Subcutaneous adipose tissue (tissue), 4 donors: ENCODE measurements around the gene GPR137C. TPM values are rescaled to one million over a fixed set of nuclear protein-coding genes. Genes with fewer than 3 reads are reported as not detected.

ENCODE experiments used
- total RNA-seq, 4 donors: library from RNA; depleted of rRNA; stranded (reverse); fragments of >200 nt; gene quantifications; one replicate each; pipeline ENCODE4 v1.1.0, GENCODE V29; 2016
- TF ChIP-seq, protein P1 (sequence below): fragments of 450-650 bp; IDR thresholded peaks from one replicate; pipeline ENCODE4 v1.5.1; 2016; ENCODE audit warnings: low read depth, mild to moderate bottlenecking, control low read depth, antibody characterized with exemption, moderate library complexity

The GPR137C gene
- total RNA-seq, 4 donors from 2014 or later, result 0.34 to 1.7 (median 0.71) TPM

DNA sequence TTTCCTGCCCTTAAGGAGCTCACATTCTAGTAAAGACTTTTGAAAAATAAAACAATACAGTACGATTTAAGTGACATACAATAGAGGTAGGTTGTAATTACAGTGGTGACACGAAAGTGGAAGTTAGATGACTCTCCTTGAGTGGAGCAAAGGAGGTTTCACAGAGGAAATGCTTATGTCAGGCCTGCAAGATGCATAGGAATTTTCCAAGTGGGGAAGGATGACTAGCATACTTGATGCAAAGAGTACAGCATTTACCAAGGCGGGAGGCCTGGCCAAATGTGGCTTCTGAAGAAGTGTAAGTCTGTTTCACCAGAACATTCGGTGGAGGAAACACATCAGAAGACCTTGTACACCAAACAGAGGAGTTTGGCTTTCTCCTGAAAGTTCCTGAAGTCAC lies 87.5 kb downstream of the GPR137C start:
- TF ChIP-seq, protein P1, sequence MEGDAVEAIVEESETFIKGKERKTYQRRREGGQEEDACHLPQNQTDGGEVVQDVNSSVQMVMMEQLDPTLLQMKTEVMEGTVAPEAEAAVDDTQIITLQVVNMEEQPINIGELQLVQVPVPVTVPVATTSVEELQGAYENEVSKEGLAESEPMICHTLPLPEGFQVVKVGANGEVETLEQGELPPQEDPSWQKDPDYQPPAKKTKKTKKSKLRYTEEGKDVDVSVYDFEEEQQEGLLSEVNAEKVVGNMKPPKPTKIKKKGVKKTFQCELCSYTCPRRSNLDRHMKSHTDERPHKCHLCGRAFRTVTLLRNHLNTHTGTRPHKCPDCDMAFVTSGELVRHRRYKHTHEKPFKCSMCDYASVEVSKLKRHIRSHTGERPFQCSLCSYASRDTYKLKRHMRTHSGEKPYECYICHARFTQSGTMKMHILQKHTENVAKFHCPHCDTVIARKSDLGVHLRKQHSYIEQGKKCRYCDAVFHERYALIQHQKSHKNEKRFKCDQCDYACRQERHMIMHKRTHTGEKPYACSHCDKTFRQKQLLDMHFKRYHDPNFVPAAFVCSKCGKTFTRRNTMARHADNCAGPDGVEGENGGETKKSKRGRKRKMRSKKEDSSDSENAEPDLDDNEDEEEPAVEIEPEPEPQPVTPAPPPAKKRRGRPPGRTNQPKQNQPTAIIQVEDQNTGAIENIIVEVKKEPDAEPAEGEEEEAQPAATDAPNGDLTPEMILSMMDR, result no peak

DNA sequence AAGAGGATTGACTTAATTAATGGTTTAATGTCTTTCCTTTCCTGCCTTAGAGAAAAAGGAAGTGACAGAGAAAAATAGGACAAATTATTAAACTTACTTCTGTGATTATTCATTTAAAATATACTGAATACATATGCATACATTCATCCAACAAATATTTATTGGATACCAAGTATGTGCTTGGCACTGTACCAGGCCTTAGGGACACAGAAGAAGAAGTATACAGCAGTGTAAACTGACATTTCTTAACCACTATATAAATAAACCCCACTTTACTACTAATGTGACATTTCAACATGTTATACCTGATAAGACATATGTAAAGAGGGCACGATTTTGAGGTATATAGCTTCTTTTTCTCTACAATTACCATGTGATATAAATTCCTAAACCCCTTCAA lies 89.1 kb downstream of the GPR137C start:
- TF ChIP-seq, protein P1, result no peak

DNA sequence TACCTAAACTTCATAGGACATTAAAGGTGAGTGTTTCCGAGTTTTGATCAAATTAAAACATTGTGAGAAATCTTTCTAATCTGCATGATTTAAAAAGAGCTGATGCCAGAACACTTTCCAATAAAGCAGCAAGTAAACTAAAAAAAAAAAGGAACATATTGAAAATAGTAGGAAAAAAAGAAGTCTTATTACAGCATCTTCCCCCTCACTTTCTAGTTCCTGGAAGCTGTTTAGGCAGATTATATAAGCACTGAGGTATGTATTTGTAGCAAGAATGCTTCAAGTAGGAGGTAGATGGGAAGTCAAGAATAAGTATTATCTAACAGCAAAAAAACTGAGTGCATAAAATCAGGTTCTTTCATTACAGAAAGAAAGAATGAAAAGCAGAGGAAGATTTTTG lies 96.9 kb downstream of the GPR137C start:
- TF ChIP-seq, protein P1, result no peak

DNA sequence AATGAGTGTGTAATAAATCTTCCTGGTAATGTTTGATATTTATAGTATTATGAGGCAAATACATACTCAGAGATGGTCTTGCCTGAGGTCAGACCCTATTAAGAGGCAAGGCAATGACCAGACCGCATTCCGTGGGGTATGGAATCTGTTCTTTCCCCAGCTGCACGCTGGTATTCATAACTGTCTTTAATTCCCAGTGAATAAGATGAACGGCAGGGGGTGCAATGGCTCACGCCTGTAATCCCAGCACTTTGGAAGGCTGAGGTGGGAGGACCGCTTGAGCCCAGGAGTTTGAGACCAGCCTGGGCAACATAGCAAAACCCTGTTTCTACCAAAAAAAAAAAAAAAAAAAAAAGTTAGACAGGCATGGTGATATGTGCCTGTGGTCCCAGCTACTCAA lies 98.1 kb downstream of the GPR137C start:
- TF ChIP-seq, protein P1, result no peak

DNA sequence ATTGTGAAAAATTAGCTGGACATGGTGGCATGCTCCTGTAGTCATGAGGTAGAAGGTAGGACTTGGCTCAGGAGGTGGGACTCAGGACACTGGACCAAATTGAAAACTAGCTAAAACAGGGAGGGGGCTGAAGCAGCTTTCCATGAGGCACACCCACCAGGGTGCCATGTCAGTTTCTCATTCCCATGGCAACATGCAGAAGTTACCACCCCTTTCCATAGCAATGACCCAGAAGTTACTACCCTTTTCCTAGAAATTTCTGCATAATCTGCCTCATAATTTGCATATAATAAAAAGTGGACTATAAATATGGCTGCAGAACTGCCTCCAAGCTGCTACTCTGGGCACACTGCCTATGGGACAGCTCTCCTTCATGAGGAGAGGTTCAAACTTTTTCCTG lies 104.3 kb downstream of the GPR137C start:
- TF ChIP-seq, protein P1, result no peak

DNA sequence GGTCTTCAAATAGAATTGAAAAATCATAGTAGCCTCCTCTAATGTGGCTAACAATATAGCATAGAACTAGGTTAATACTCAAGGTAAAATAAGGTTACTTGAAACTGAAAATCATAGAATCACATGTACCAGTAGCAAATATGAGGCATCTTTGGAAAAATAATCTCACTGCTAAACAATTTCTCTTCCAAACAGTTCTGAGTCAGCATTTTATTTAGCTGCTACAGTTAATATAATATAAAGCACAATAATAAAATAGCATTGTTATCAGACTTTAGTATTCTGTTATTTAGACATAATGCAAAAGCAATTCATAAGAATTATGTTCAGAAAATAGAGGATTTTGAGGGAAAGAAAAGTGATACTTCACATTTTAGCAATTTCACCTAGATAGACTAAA lies 107.7 kb downstream of the GPR137C start:
- TF ChIP-seq, protein P1, result no peak

DNA sequence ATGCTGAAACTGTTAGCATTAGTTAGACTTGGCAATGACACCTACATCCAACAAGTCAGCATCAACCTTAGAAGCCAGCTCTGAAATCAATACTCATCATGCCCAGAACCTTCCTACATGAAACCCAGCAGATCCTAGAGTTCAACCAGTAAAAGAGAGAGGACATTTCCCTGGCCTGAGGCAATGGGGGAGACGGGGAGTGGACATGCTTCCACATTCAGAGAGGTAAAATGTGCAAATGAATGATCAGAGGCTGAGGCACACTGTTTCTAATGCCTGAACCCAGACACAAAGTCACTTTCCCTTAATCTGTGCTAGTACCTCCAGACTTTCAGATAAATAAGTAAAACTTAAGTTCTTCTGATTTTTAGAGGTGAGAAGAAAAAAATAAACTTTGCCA lies 108.2 kb downstream of the GPR137C start:
- TF ChIP-seq, protein P1, result no peak
